ENCODE results near the gene CCDC78. TPM values are rescaled to one million over a fixed set of nuclear protein-coding genes. Genes with fewer than 3 reads are reported as not detected.

Gene CCDC78
- polyA plus RNA-seq, 1 donor (not counting 4 experiments of a cell fraction or from before 2014, with no cell fraction given), result 2.5 TPM

GRCh38 chr16:726188-726437 lies 130 bp downstream of the CCDC78 start:
- no peaks in the 10 kb centered on the region for H3K27me3 ChIP-seq (ENCODE audit: control insufficient read depth, extremely low read depth, insufficient read depth, low read length)
- H3K27ac ChIP-seq (ENCODE audit: control insufficient read depth, insufficient read depth, low read length), result no peak overlapping the region
- no peak overlapping the region for H3K9ac ChIP-seq (ENCODE audit: control insufficient read depth, extremely low read depth, insufficient read depth, low read length)
- FAIRE-seq, result no peak
- peaks cover 0 to 6% of the 10 kb centered on the region in 2 experiments for H3K36me3 ChIP-seq (ENCODE audit: control insufficient read depth in 2 of 2, extremely low read depth in 1 of 2, insufficient read depth in 2 of 2, low read length in 2 of 2)
- dilution Hi-C loops (cut with MboI; ENCODE audit: extremely low pct_ligation_motif_present, low sequenced_read_pairs), result no loop called here
- no peaks in the 10 kb centered on the region for H3K9me3 ChIP-seq (ENCODE audit: control insufficient read depth, low read depth, low read length)
- no peak overlapping the region for H2AFZ ChIP-seq (ENCODE audit: control insufficient read depth, low read length)
- no peak for DNase-seq (ENCODE audit: low read depth, low spot score)
- no peak overlapping the region for H3K4me2 ChIP-seq (ENCODE audit: control insufficient read depth, extremely low read depth, insufficient read depth, low read depth, low read length)
- H3K4me3 ChIP-seq (ENCODE audit: control insufficient read depth in 2 of 3, extremely low read depth in 1 of 3, insufficient read depth in 2 of 3, low read depth in 1 of 3, low read length in 3 of 3), result peak overlapping the region in 1 of 3 experiments; percentile 21
- peaks cover 2% of the 10 kb centered on the region for H3K9me1 ChIP-seq (ENCODE audit: control insufficient read depth, extremely low read depth, insufficient read depth, low read length)
- H3K4me1 ChIP-seq (ENCODE audit: control insufficient read depth, extremely low read depth, insufficient read depth, low read length), result peaks cover 4% of the 10 kb centered on the region
- H3K79me2 ChIP-seq (ENCODE audit: control insufficient read depth, insufficient read depth, low read length), result no peaks in the 10 kb centered on the region
- TF ChIP-seq CTCF (optimal IDR thresholded peaks at IDR 0.05 in 1 of 3, IDR thresholded peaks at IDR 0.05 in 1 of 3, conservative IDR thresholded peaks at IDR 0.05 in 1 of 3; ENCODE audit: extremely low read depth in 1 of 3, insufficient read depth in 2 of 3, low read length in 3 of 3) (no peak), EZH2 (IDR thresholded peaks at IDR 0.05; ENCODE audit: low read length) (no peak)
- H4K20me1 ChIP-seq (ENCODE audit: control insufficient read depth, extremely low read depth, insufficient read depth, low read length), result no peaks in the 10 kb centered on the region

GRCh38 chr16:725463-726187 lies 618 bp downstream of the CCDC78 start:
- H3K9ac ChIP-seq (ENCODE audit: control insufficient read depth, extremely low read depth, insufficient read depth, low read length), result no peak overlapping the region
- no peak for DNase-seq (ENCODE audit: low read depth, low spot score)
- no peaks in the 10 kb centered on the region for H3K9me3 ChIP-seq (ENCODE audit: control insufficient read depth, low read depth, low read length)
- H3K4me2 ChIP-seq (ENCODE audit: control insufficient read depth, extremely low read depth, insufficient read depth, low read depth, low read length), result no peak overlapping the region
- no peaks in the 10 kb centered on the region for H3K79me2 ChIP-seq (ENCODE audit: control insufficient read depth, insufficient read depth, low read length)
- H3K4me3 ChIP-seq (ENCODE audit: control insufficient read depth in 2 of 3, extremely low read depth in 1 of 3, insufficient read depth in 2 of 3, low read depth in 1 of 3, low read length in 3 of 3), result no peak overlapping the region
- peaks cover 2% of the 10 kb centered on the region for H3K9me1 ChIP-seq (ENCODE audit: control insufficient read depth, extremely low read depth, insufficient read depth, low read length)
- H3K36me3 ChIP-seq (ENCODE audit: control insufficient read depth in 2 of 2, extremely low read depth in 1 of 2, insufficient read depth in 2 of 2, low read length in 2 of 2), result peaks cover 0 to 6% of the 10 kb centered on the region in 2 experiments
- H3K27me3 ChIP-seq (ENCODE audit: control insufficient read depth, extremely low read depth, insufficient read depth, low read length), result no peaks in the 10 kb centered on the region
- dilution Hi-C loops (cut with MboI; ENCODE audit: extremely low pct_ligation_motif_present, low sequenced_read_pairs), result no loop called here
- no peak overlapping the region for H2AFZ ChIP-seq (ENCODE audit: control insufficient read depth, low read length)
- no peak for FAIRE-seq
- TF ChIP-seq CTCF (optimal IDR thresholded peaks at IDR 0.05 in 1 of 3, IDR thresholded peaks at IDR 0.05 in 1 of 3, conservative IDR thresholded peaks at IDR 0.05 in 1 of 3; ENCODE audit: extremely low read depth in 1 of 3, insufficient read depth in 2 of 3, low read length in 3 of 3) (no peak), EZH2 (IDR thresholded peaks at IDR 0.05; ENCODE audit: low read length) (peak; percentile 2)
- H4K20me1 ChIP-seq (ENCODE audit: control insufficient read depth, extremely low read depth, insufficient read depth, low read length), result no peaks in the 10 kb centered on the region
- peaks cover 4% of the 10 kb centered on the region for H3K4me1 ChIP-seq (ENCODE audit: control insufficient read depth, extremely low read depth, insufficient read depth, low read length)
- no peak overlapping the region for H3K27ac ChIP-seq (ENCODE audit: control insufficient read depth, insufficient read depth, low read length)
